Erythroblast (primary cell): Measurements from ENCODE around the gene MIS18BP1.
"Not testable (repeated sequence)": the region's sequence is repeated elsewhere in the genome, so short reads cannot be mapped to it uniquely, and the experiment has no call there.

Source experiments
- DNase-seq, 2 experiments: peaks; one replicate each; lab custom pipeline; 2025; lab: John Stamatoyannopoulos, UW
- GATA1 ChIP-seq: IDR thresholded peaks from 2 replicates; pipeline ENCODE4 v1.6.1; 2011; ENCODE audit warnings: low read depth, mild to moderate bottlenecking, control low read depth, low read length, moderate library complexity
- POLR2A ChIP-seq: IDR thresholded peaks from 2 replicates; pipeline ENCODE4 v1.6.1; 2011; ENCODE audit warnings: mild to moderate bottlenecking, low read length

The MIS18BP1 gene

GRCh38 chr14:45253070-45253753 is at the start of gene MIS18BP1:
MIS18BP1 (minus strand) TSS chr14:45253202; CDS start chr14:45247286, 5,916 bp downstream.
- TF ChIP-seq GATA1 = no peak
- TF ChIP-seq POLR2A = peak; percentile 91
- peak; percentile 97 for DNase-seq

GRCh38 chr14:45298423-45299117 is 45.6 kb upstream of the MIS18BP1 start:
- DNase-seq = no peak
- TF ChIP-seq POLR2A (no peak), GATA1 (no peak)

- DNase-seq = not testable (repeated sequence)
These were observed 41.8 kb upstream of the MIS18BP1 start for GRCh38 chr14:45294796-45295195.

GRCh38 chr14:45290547-45290946 is 37.5 kb upstream of the MIS18BP1 start:
- TF ChIP-seq GATA1 (no peak), POLR2A (no peak)
- no peak for DNase-seq

GRCh38 chr14:45287610-45288009 is 34.6 kb upstream of the MIS18BP1 start:
- TF ChIP-seq GATA1 = no peak
- TF ChIP-seq POLR2A = no peak
- DNase-seq = no peak

- DNase-seq = peak in 1 of 2 experiments; percentile 18
- no peak for TF ChIP-seq GATA1
- no peak for TF ChIP-seq POLR2A
These were observed 31.8 kb upstream of the MIS18BP1 start for GRCh38 chr14:45284802-45285201.

- DNase-seq = peak in 1 of 2 experiments; percentile 2
These were observed 28.9 kb upstream of the MIS18BP1 start for GRCh38 chr14:45281731-45282400.

GRCh38 chr14:45271858-45272537 is 19.0 kb upstream of the MIS18BP1 start:
- no peak for DNase-seq
- TF ChIP-seq GATA1 (no peak), POLR2A (no peak)

GRCh38 chr14:45270031-45270430 is 17.0 kb upstream of the MIS18BP1 start:
- TF ChIP-seq POLR2A = no peak
- TF ChIP-seq GATA1 = no peak
- DNase-seq = no peak

GRCh38 chr14:45267071-45267470 is 14.1 kb upstream of the MIS18BP1 start:
- no peak for DNase-seq
- TF ChIP-seq GATA1 (no peak), POLR2A (no peak)

GRCh38 chr14:45262637-45263036 is 9.6 kb upstream of the MIS18BP1 start:
- TF ChIP-seq GATA1 (no peak), POLR2A (no peak)
- DNase-seq = no peak

- TF ChIP-seq POLR2A = no peak
- no peak for TF ChIP-seq GATA1
- no peak for DNase-seq
These were observed 8.2 kb upstream of the MIS18BP1 start for GRCh38 chr14:45261209-45261608.

GRCh38 chr14:45258805-45259204 is 5.8 kb upstream of the MIS18BP1 start:
- TF ChIP-seq GATA1 (no peak), POLR2A (no peak)
- DNase-seq = no peak

- peak in 1 of 2 experiments; percentile 9 for DNase-seq
- TF ChIP-seq POLR2A (no peak), GATA1 (no peak)
These were observed 5.1 kb upstream of the MIS18BP1 start for GRCh38 chr14:45258073-45258472.
